Astrocyte (in vitro differentiated cells and primary cell): Measurements from ENCODE around the gene GPX4. TPM values are rescaled to one million over a fixed set of nuclear protein-coding genes. Genes with fewer than 3 reads are reported as not detected.

Experiments
- DNase-seq: peaks from one replicate; pipeline ENCODE4 v3.0.0-alpha.2; 2010; ENCODE audit warnings: low read depth
- FAIRE-seq: peaks from 2 replicates; lab custom pipeline; 2011; peaks lifted over from hg19 to GRCh38; lab: Jason Lieb, UNC
- H2AFZ ChIP-seq: 2 replicates; pipeline ENCODE4 v1.6.0; 2012; ENCODE audit warnings: low read depth, low read length, inconsistent platforms
- H3K27ac ChIP-seq: 2 replicates; pipeline ENCODE4 v1.5.1; 2011; ENCODE audit warnings: low read depth, low read length, inconsistent platforms
- H3K27me3 ChIP-seq: 2 replicates; pipeline ENCODE4 v1.6.0; 2011; ENCODE audit warnings: low read length, inconsistent platforms; ENCODE audit not compliant: insufficient read depth
- H3K36me3 ChIP-seq: 2 replicates; pipeline ENCODE4 v1.5.1; 2011; ENCODE audit warnings: low read length, inconsistent platforms; ENCODE audit not compliant: insufficient read depth
- H3K4me1 ChIP-seq: 2 replicates; pipeline ENCODE4 v1.5.1; 2011; ENCODE audit warnings: low read length, inconsistent platforms; ENCODE audit not compliant: insufficient read depth
- H3K4me2 ChIP-seq: 2 replicates; pipeline ENCODE4 v1.6.0; 2012; ENCODE audit warnings: low read length, inconsistent platforms
- H3K4me3 ChIP-seq: 2 replicates; pipeline ENCODE4 v1.5.1; 2011; ENCODE audit warnings: low read depth, mild to moderate bottlenecking, low read length, inconsistent platforms; ENCODE audit not compliant: insufficient read depth
- H3K79me2 ChIP-seq: 2 replicates; pipeline ENCODE4 v1.6.0; 2012; ENCODE audit warnings: mild to moderate bottlenecking, low read length, inconsistent platforms; ENCODE audit not compliant: insufficient read depth
- H3K9ac ChIP-seq: 2 replicates; pipeline ENCODE4 v1.6.0; 2012; ENCODE audit warnings: mild to moderate bottlenecking, low read length, inconsistent platforms
- H3K9me3 ChIP-seq: 2 replicates; pipeline ENCODE4 v1.5.1; 2012; ENCODE audit warnings: low read depth, mild to moderate bottlenecking, low read length, inconsistent platforms; ENCODE audit not compliant: insufficient read depth
- H4K20me1 ChIP-seq: 2 replicates; pipeline ENCODE4 v1.6.0; 2012; ENCODE audit warnings: low read length, inconsistent platforms; ENCODE audit not compliant: insufficient read depth
- H3K27ac Mint-ChIP-seq: one replicate; pipeline ENCODE4 v1.8.0; 2021; ENCODE audit warnings: mild to moderate bottlenecking, mixed read lengths; ENCODE audit not compliant: unreplicated experiment
- H3K27me3 Mint-ChIP-seq: one replicate; pipeline ENCODE4 v1.8.0; 2021; ENCODE audit warnings: low read depth, mixed read lengths; ENCODE audit not compliant: unreplicated experiment
- H3K36me3 Mint-ChIP-seq: one replicate; pipeline ENCODE4 v1.8.0; 2021; ENCODE audit warnings: low read depth, mixed read lengths; ENCODE audit not compliant: unreplicated experiment
- H3K4me1 Mint-ChIP-seq: one replicate; pipeline ENCODE4 v1.8.0; 2021; ENCODE audit warnings: low read depth, mixed read lengths; ENCODE audit not compliant: unreplicated experiment
- H3K4me3 Mint-ChIP-seq: one replicate; pipeline ENCODE4 v1.8.0; 2021; ENCODE audit warnings: mild to moderate bottlenecking, moderate library complexity, mixed read lengths; ENCODE audit not compliant: unreplicated experiment
- H3K9me3 Mint-ChIP-seq: one replicate; pipeline ENCODE4 v1.8.0; 2021; ENCODE audit warnings: mild to moderate bottlenecking, mixed read lengths; ENCODE audit not compliant: unreplicated experiment
- EZH2 ChIP-seq: IDR thresholded peaks from 2 replicates; pipeline ENCODE4 v1.6.1; 2012; ENCODE audit warnings: mild to moderate bottlenecking, low read length, inconsistent platforms; ENCODE audit not compliant: insufficient read depth
- total RNA-seq: library from RNA; stranded (reverse); gene quantifications from 2 replicates; pipeline ENCODE4 v1.2.1, GENCODE V29; 2021
- TF ChIP-seq, protein P1 (sequence below): IDR thresholded peaks from 2 replicates; pipeline ENCODE4 v1.5.1; 2011; ENCODE audit warnings: low read depth, mild to moderate bottlenecking, inconsistent platforms, low read length, moderate library complexity; ENCODE audit not compliant: insufficient read depth

Gene GPX4
- total RNA-seq, 1 donor from 2014 or later: 325 TPM

DNA sequence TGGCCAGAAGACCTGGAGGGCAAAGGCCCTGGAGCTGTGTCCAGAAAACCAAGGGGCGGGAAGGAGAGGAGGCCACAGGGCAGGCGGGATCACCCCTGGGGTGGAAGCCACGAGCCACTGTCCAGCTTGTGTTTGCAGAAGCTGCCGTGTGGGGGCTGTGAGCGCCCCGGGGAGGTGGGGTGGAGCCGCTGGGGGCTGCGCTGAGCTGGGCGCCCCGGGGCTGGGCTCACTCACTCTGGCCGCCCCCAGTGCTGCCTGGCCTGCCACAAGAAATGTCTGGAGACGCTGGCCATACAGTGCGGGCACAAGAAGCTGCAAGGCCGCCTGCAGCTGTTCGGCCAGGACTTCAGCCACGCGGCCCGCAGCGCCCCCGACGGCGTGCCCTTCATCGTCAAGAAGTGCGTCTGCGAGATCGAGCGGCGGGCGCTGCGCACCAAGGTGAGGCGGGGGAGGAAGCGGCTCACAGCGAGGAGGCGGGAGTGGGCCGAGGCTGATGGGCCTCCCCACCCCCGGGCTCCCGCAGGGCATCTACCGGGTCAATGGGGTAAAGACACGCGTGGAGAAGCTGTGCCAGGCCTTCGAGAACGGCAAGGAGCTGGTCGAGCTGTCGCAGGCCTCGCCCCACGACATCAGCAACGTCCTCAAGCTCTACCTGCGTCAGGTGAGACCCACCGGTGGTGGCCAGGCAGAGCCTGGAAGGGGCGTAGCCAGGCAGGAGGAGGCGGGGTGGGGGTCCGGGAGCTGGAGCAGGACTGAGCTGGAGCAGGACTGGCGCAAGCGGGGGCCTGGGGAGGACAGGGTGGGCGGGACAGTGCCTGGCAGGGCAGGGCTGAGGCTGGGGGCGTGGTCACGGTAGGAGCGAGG, 22.3 kb upstream of the GPX4 start:
- no peak for DNase-seq
- H3K4me2 ChIP-seq: no peak overlapping the region
- peaks cover 3% of the 10 kb centered on the region for H4K20me1 ChIP-seq
- H3K9me3 Mint-ChIP-seq: no peaks in the 10 kb centered on the region
- no peaks in the 10 kb centered on the region for H3K9me3 ChIP-seq
- H3K27me3 ChIP-seq: no peaks in the 10 kb centered on the region
- H3K27me3 Mint-ChIP-seq: no peaks in the 10 kb centered on the region
- no peak overlapping the region for H2AFZ ChIP-seq
- H3K9ac ChIP-seq: no peak overlapping the region
- H3K79me2 ChIP-seq: no peaks in the 10 kb centered on the region
- H3K27ac Mint-ChIP-seq: no peak overlapping the region
- no peak overlapping the region for H3K4me3 ChIP-seq
- no peak overlapping the region for H3K27ac ChIP-seq
- H3K4me3 Mint-ChIP-seq: no peak overlapping the region
- H3K4me1 Mint-ChIP-seq: no peaks in the 10 kb centered on the region
- H3K4me1 ChIP-seq: no peaks in the 10 kb centered on the region
- H3K36me3 ChIP-seq: no peaks in the 10 kb centered on the region
- TF ChIP-seq EZH2: no peak
- TF ChIP-seq, protein P1, sequence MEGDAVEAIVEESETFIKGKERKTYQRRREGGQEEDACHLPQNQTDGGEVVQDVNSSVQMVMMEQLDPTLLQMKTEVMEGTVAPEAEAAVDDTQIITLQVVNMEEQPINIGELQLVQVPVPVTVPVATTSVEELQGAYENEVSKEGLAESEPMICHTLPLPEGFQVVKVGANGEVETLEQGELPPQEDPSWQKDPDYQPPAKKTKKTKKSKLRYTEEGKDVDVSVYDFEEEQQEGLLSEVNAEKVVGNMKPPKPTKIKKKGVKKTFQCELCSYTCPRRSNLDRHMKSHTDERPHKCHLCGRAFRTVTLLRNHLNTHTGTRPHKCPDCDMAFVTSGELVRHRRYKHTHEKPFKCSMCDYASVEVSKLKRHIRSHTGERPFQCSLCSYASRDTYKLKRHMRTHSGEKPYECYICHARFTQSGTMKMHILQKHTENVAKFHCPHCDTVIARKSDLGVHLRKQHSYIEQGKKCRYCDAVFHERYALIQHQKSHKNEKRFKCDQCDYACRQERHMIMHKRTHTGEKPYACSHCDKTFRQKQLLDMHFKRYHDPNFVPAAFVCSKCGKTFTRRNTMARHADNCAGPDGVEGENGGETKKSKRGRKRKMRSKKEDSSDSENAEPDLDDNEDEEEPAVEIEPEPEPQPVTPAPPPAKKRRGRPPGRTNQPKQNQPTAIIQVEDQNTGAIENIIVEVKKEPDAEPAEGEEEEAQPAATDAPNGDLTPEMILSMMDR: no peak
- H3K36me3 Mint-ChIP-seq: peaks cover 5% of the 10 kb centered on the region
- no peak for FAIRE-seq

- H3K4me1 ChIP-seq: no peaks in the 10 kb centered on the region
- H2AFZ ChIP-seq: no peak overlapping the region
- DNase-seq (no peak), FAIRE-seq (no peak)
- Mint-ChIP-seq H3K4me1 (no peaks in the 10 kb centered on the region), H3K9me3 (no peaks in the 10 kb centered on the region), H3K36me3 (peaks cover 5% of the 10 kb centered on the region), H3K27ac (no peak overlapping the region), H3K27me3 (no peaks in the 10 kb centered on the region), H3K4me3 (no peak overlapping the region)
- H3K4me2 ChIP-seq: peak overlapping the region; percentile 22
- no peaks in the 10 kb centered on the region for H3K79me2 ChIP-seq
- H3K9me3 ChIP-seq: no peaks in the 10 kb centered on the region
- H4K20me1 ChIP-seq: peaks cover 3% of the 10 kb centered on the region
- H3K4me3 ChIP-seq: no peak overlapping the region
- no peaks in the 10 kb centered on the region for H3K27me3 ChIP-seq
- no peak for TF ChIP-seq EZH2
- TF ChIP-seq, protein P1: no peak
- H3K9ac ChIP-seq: no peak overlapping the region
- no peaks in the 10 kb centered on the region for H3K36me3 ChIP-seq
- no peak overlapping the region for H3K27ac ChIP-seq
Observed at GRCh38 chr19:1082165-1082927, 21.4 kb upstream of the GPX4 start.
